HCT116 (cell line): ENCODE data around the gene LTBP1. TPM values are rescaled to one million over a fixed set of nuclear protein-coding genes. Genes with fewer than 3 reads are reported as not detected.
"Not testable (repeated sequence)": the region's sequence is repeated elsewhere in the genome, so short reads cannot be mapped to it uniquely, and the experiment has no call there.

Experiments
- ATAC-seq: fragments of 200-7000 bp; cut with Tn5 transposase; 2 replicates; pipeline ENCODE4 v1.9.1; 2020; ENCODE audit warnings: mild to moderate bottlenecking, moderate library complexity
- BruUV-seq: library from RNA; stranded (reverse); fragments of 400-500 nt; replicated peaks from 2 replicates; lab custom pipeline; 2021; lab: Mats Ljungman, UMichigan
- CTCF ChIA-PET: fragments of 300-600 bp; sonication (Branson Sonifier 250); formaldehyde crosslinking; loops from one replicate; lab custom pipeline; 2021; ENCODE audit warnings: antibody characterized with exemption; lab: Charles Lee
- POLR2A ChIA-PET: fragments of 300-600, 350-600 bp; sonication (Branson Sonifier 250); formaldehyde crosslinking; loops from one replicate; lab custom pipeline; 2021; ENCODE audit warnings: antibody characterized with exemption; lab: Charles Lee
- RAD21 ChIA-PET, 2 experiments: fragments of 300-600 bp; sonication (Branson Sonifier 250); formaldehyde crosslinking; loops; one replicate each; lab custom pipeline; 2023; ENCODE audit warnings: low total read pairs in 2 of 2; ENCODE audit not compliant: uncharacterized antibody in 2 of 2, unreplicated experiment in 2 of 2, low non-redundant PET in 1 of 2; lab: Charles Lee
- DNase-seq: peaks from one replicate; pipeline ENCODE4 v3.0.0-alpha.2; 2010; ENCODE audit warnings: low read depth, low spot score
- H2AFZ ChIP-seq: fragments of 200-600 bp; shearing (Covaris generic), sonication (generic); 2 replicates; pipeline ENCODE4 v1.6.1; 2017; ENCODE audit warnings: low read depth, mixed run types, mixed read lengths, antibody characterized with exemption, low read length; ENCODE audit not compliant: poor library complexity, severe bottlenecking
- H3K27ac ChIP-seq: 2 replicates; pipeline ENCODE4 v1.5.1; 2012; ENCODE audit warnings: low read depth, low read length
- H3K27me3 ChIP-seq: fragments of 200-600 bp; sonication (generic); 2 replicates; pipeline ENCODE4 v1.6.1; 2016; ENCODE audit warnings: mixed run types, low read length, mixed read lengths; ENCODE audit not compliant: insufficient read depth
- H3K36me3 ChIP-seq, 2 experiments: fragments of 200-500 bp in 1 of 2; fragments of 200-600 bp in 1 of 2; sonication (Bioruptor generic) in 1 of 2; sonication (generic) in 1 of 2; 2 replicates each; pipeline versions ENCODE4 v1.5.1 to v1.6.1; 2014 to 2016; ENCODE audit warnings: low read length in 2 of 2, inconsistent platforms in 1 of 2, mixed read lengths in 1 of 2, mixed run types in 1 of 2; ENCODE audit not compliant: insufficient read depth in 2 of 2, control insufficient read depth in 1 of 2
- H3K4me1 ChIP-seq, 2 experiments: fragments of 200-600 bp in 1 of 2; sonication (generic) in 1 of 2; 2 replicates each; pipeline versions ENCODE4 v1.5.1 to v1.6.1; 2012 to 2017; ENCODE audit warnings: low read length in 2 of 2, inconsistent platforms in 1 of 2, mild to moderate bottlenecking in 1 of 2, mixed read lengths in 1 of 2, mixed run types in 1 of 2, moderate library complexity in 1 of 2; ENCODE audit not compliant: insufficient read depth in 2 of 2, control insufficient read depth in 1 of 2
- H3K4me2 ChIP-seq: fragments of 200-600 bp; sonication (generic); 2 replicates; pipeline ENCODE4 v1.6.1; 2017; ENCODE audit warnings: mixed run types, low read length, mixed read lengths
- H3K4me3 ChIP-seq, 2 experiments: fragments of 200-600 bp in 1 of 2; sonication (generic) in 1 of 2; replicated peaks in 1 of 2; 2 replicates each; pipeline ENCODE4 v1.5.1; 2011 to 2016; ENCODE audit warnings: low read length in 2 of 2, control low read depth in 1 of 2, low read depth in 1 of 2, mild to moderate bottlenecking in 1 of 2, mixed read lengths in 1 of 2, mixed run types in 1 of 2
- H3K79me2 ChIP-seq: fragments of 200-600 bp; sonication (generic); 2 replicates; pipeline ENCODE4 v1.6.1; 2017; ENCODE audit warnings: mild to moderate bottlenecking, mixed run types, low read length, moderate library complexity, mixed read lengths; ENCODE audit not compliant: insufficient read depth
- H3K9ac ChIP-seq: fragments of 200-600 bp; sonication (generic); 2 replicates; pipeline ENCODE4 v1.6.1; 2016; ENCODE audit warnings: low read length, mixed read lengths
- H3K9me2 ChIP-seq: fragments of 200-600 bp; sonication (generic), shearing (Covaris generic); 2 replicates; pipeline ENCODE4 v1.6.1; 2017; ENCODE audit warnings: mixed run types, mild to moderate bottlenecking, moderate library complexity; ENCODE audit not compliant: insufficient read depth
- H3K9me3 ChIP-seq, 2 experiments: fragments of 200-500 bp in 1 of 2; fragments of 200-600 bp in 1 of 2; sonication (Bioruptor generic) in 1 of 2; sonication (generic) in 1 of 2; 2 replicates each; pipeline ENCODE4 v1.6.1; 2014 to 2017; ENCODE audit warnings: low read length in 2 of 2, mixed read lengths in 2 of 2, inconsistent platforms in 1 of 2, low read depth in 1 of 2, mild to moderate bottlenecking in 1 of 2, mixed run types in 1 of 2, moderate library complexity in 1 of 2; ENCODE audit not compliant: control insufficient read depth in 1 of 2, insufficient read depth in 1 of 2
- H4K20me1 ChIP-seq: fragments of 200-600 bp; sonication (generic), shearing (Covaris generic); 2 replicates; pipeline ENCODE4 v1.6.1; 2017; ENCODE audit warnings: mixed run types, mild to moderate bottlenecking, moderate library complexity; ENCODE audit not compliant: insufficient read depth
- CBX3 ChIP-seq: IDR thresholded peaks from 2 replicates; pipeline ENCODE4 v1.6.1; 2012; ENCODE audit warnings: low read depth
- EGR1 ChIP-seq: IDR thresholded peaks from 2 replicates; pipeline ENCODE4 v1.6.1; 2012; ENCODE audit warnings: low read depth
- ELF1 ChIP-seq: IDR thresholded peaks from 2 replicates; pipeline ENCODE4 v1.6.1; 2012; ENCODE audit warnings: low read depth, borderline replicate concordance
- EZH2phosphoT487 ChIP-seq: fragments of 200-600 bp; IDR thresholded peaks from 2 replicates; pipeline ENCODE4 v1.6.1; 2018; ENCODE audit warnings: antibody characterized with exemption, borderline replicate concordance
- MAX ChIP-seq: IDR thresholded peaks from 2 replicates; pipeline ENCODE4 v1.6.1; 2012
- POLR2A ChIP-seq: IDR thresholded peaks from 2 replicates; pipeline ENCODE4 v1.7.0; 2011; ENCODE audit warnings: borderline replicate concordance; ENCODE audit not compliant: insufficient read depth, insufficient read length; ENCODE audit errors: extremely low read depth
- POLR2AphosphoS5 ChIP-seq: IDR thresholded peaks from 2 replicates; pipeline ENCODE4 v1.6.1; 2011; ENCODE audit warnings: mild to moderate bottlenecking, low read depth, low read length, moderate library complexity
- RAD21 ChIP-seq: IDR thresholded peaks from 2 replicates; pipeline ENCODE4 v1.6.1; 2012; ENCODE audit warnings: low read depth, mild to moderate bottlenecking
- SIN3A ChIP-seq: IDR thresholded peaks from 2 replicates; pipeline ENCODE4 v1.6.1; 2012; ENCODE audit warnings: low read depth
- SP1 ChIP-seq: IDR thresholded peaks from 2 replicates; pipeline ENCODE4 v1.6.1; 2012; ENCODE audit warnings: low read depth
- YY1 ChIP-seq: IDR thresholded peaks from 2 replicates; pipeline ENCODE4 v1.6.1; 2011; ENCODE audit warnings: low read length, low read depth, moderate library complexity, mild to moderate bottlenecking; ENCODE audit not compliant: insufficient replicate concordance; ENCODE audit errors: extremely low read depth
- ZBTB33 ChIP-seq: IDR thresholded peaks from 2 replicates; pipeline ENCODE4 v1.6.1; 2011; ENCODE audit warnings: mild to moderate bottlenecking, low read length, moderate library complexity; ENCODE audit not compliant: insufficient replicate concordance; ENCODE audit errors: extremely low read depth
- ZFX ChIP-seq: fragments of 450-650 bp; IDR thresholded peaks from 2 replicates; pipeline ENCODE4 v1.6.1; 2017
- intact Hi-C: fragments of 100-400 bp; cut with micrococcal nuclease; formaldehyde crosslinking; loops from 2 replicates; pipeline ENCODE4 v1.10.0; 2022
- total RNA-seq: library from RNA; stranded (reverse); gene quantifications from one replicate; pipeline ENCODE4 v1.2.1, GENCODE V29; 2021; ENCODE audit not compliant: unreplicated experiment

LTBP1 gene
- total RNA-seq, 1 experiment from 2014 or later, result 5.1 TPM

- H3K4me2 ChIP-seq, H3K36me3 ChIP-seq, H3K79me2 ChIP-seq, H2AFZ ChIP-seq, H3K4me1 ChIP-seq, DNase-seq, RAD21 ChIA-PET, H3K9ac ChIP-seq, CTCF ChIA-PET, H3K9me3 ChIP-seq, BruUV-seq, H3K27me3 ChIP-seq, intact Hi-C loops, H3K27ac ChIP-seq, H3K4me3 ChIP-seq, ATAC-seq, H3K9me2 ChIP-seq, H4K20me1 ChIP-seq, POLR2A ChIA-PET: not testable (repeated sequence)
Measured at GRCh38 chr2:32921486-32921885, 25.3 kb upstream of the LTBP1 start.

- TF ChIP-seq MAX (no peak), EGR1 (no peak)
- TF ChIP-seq, all 23 proteins: peak for 0
- RAD21 ChIA-PET, result no interaction called here
- Histone ChIP-seq H3K27ac (no peak overlapping the region), H3K4me2 (no peak overlapping the region), H3K9ac (no peak overlapping the region), H2AFZ (no peak overlapping the region), H3K9me2 (no peaks in the 10 kb centered on the region), H3K4me3 (no peak overlapping the region), H4K20me1 (no peaks in the 10 kb centered on the region), H3K9me3 (no peaks in the 10 kb centered on the region), H3K4me1 (no peaks in the 10 kb centered on the region), H3K79me2 (no peaks in the 10 kb centered on the region), H3K27me3 (no peaks in the 10 kb centered on the region), H3K36me3 (no peaks in the 10 kb centered on the region)
- CTCF ChIA-PET, result no interaction called here
- POLR2A ChIA-PET, result no interaction called here
- ATAC-seq (no peak), DNase-seq (no peak)
- no TSS peak for BruUV-seq
- intact Hi-C loops, result no loop called here
Measured at GRCh38 chr2:32922501-32922900, 24.3 kb upstream of the LTBP1 start.

GRCh38 chr2:32923109-32923508, 23.6 kb upstream of the LTBP1 start:
- H3K27me3 ChIP-seq, result no peaks in the 10 kb centered on the region
- DNase-seq (no peak), ATAC-seq (no peak)
- H3K4me1 ChIP-seq, result no peaks in the 10 kb centered on the region
- H3K4me2 ChIP-seq, result no peak overlapping the region
- H3K4me3 ChIP-seq, result no peak overlapping the region
- H3K9me3 ChIP-seq, result no peaks in the 10 kb centered on the region
- H2AFZ ChIP-seq, result no peak overlapping the region
- ChIA-PET RAD21 (no interaction called here), POLR2A (no interaction called here), CTCF (no interaction called here)
- no peak overlapping the region for H3K27ac ChIP-seq
- H3K79me2 ChIP-seq, result no peaks in the 10 kb centered on the region
- no peak overlapping the region for H3K9ac ChIP-seq
- no peaks in the 10 kb centered on the region for H3K9me2 ChIP-seq
- H4K20me1 ChIP-seq, result no peaks in the 10 kb centered on the region
- intact Hi-C loops, result no loop called here
- no TSS peak for BruUV-seq
- no peaks in the 10 kb centered on the region for H3K36me3 ChIP-seq
- TF ChIP-seq YY1 (no peak), SIN3A (no peak), SP1 (no peak), POLR2AphosphoS5 (no peak), POLR2A (no peak), RAD21 (no peak), ZFX (no peak), ZBTB33 (no peak), CBX3 (no peak), EGR1 (no peak), ELF1 (no peak), EZH2phosphoT487 (no peak)
